Measurements from ENCODE around the gene CATSPERD. TPM values are rescaled to one million over a fixed set of nuclear protein-coding genes. Genes with fewer than 3 reads are reported as not detected.

CATSPERD gene
- total RNA-seq, 1 experiment from 2014 or later, result not detected

DNA sequence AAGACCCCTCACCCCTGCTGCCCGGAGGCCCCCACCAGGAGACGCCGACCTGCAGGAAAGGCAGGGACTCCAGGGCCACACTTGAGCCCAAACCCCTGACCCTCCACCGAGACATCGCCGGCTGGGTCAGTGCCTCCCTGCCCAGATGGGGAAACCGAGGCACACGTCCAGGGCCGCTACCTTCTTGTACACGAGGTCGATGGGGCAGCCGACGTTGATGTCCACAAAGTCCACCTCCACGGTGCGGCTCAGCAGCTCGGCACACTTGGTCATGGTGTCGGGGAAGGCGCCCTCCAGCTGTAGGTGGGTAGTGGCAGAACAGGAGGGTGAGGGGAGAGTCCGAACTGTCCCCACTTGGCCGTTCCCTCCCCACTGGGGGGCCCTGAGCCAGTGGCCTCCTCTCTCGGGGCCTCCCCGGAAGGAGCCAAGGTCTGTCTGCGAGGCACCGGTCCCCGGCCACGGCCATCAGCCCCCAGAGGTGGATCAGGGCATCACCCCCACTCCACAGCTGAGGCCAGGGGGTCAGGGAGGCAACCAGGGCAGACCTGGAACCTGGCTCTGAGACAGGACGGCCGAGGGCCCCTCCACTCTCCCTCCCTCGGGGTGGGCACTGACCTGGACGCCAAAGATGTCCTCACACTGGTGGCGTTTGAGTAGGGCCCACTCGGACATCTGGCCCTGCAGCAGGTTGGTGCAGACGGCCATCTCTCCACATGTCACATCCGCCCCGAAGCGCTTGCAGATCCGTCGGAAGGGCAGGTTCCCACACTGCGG, 67.2 kb downstream of the CATSPERD start:
- Mint-ChIP-seq H3K4me1 (peaks cover 0 to 8% of the 10 kb centered on the region in 2 experiments; a peak in 3 of 4 replicates), H3K9me3 (no peaks in the 10 kb centered on the region; a peak in 2 of 5 replicates), H3K27me3 (ENCODE audit: low read depth) (no peaks in the 10 kb centered on the region), H3K4me3 (no peak overlapping the region), H3K27ac (no peak overlapping the region), H3K36me3 (ENCODE audit: insufficient read depth in 1 of 3, low read depth in 3 of 3) (peaks cover 25 to 45% (median 43%) of the 10 kb centered on the region in 3 experiments)
- H3K79me2 ChIP-seq (ENCODE audit: insufficient read depth, low read length), result no peaks in the 10 kb centered on the region
- H3T11ph ChIP-seq (ENCODE audit: low read length), result no peak overlapping the region
- no peak overlapping the region for H3K4ac ChIP-seq (ENCODE audit: low read depth, low read length)
- no peaks in the 10 kb centered on the region for H3K27me3 ChIP-seq (ENCODE audit: insufficient read depth, low read length)
- no peak overlapping the region for H3K9ac ChIP-seq (ENCODE audit: extremely low read depth, insufficient read length, low read length)
- H2BK15ac ChIP-seq (ENCODE audit: low read depth, low read length), result no peak overlapping the region
- WGBS (ENCODE audit: extremely low coverage, insufficient read length, low lambda C conversion rate), result no CpG with 5 or more reads among the region's 39 CpGs
- H3K4me2 ChIP-seq (ENCODE audit: insufficient read depth, insufficient read length, low read length), result no peak overlapping the region
- DNase-seq, result no peak
- no peak overlapping the region for H3K18ac ChIP-seq (ENCODE audit: insufficient read length, low read depth, low read length)
- H4K91ac ChIP-seq (ENCODE audit: insufficient read length, low read depth, low read length), result no peak overlapping the region
- H3K4me1 ChIP-seq (ENCODE audit: insufficient read depth, low read length), result no peaks in the 10 kb centered on the region
- H3K79me1 ChIP-seq (ENCODE audit: insufficient read depth, low read depth, low read length, poor library complexity, severe bottlenecking), result no peaks in the 10 kb centered on the region
- TF ChIP-seq CTCF (conservative IDR thresholded peaks at IDR 0.05), result no peak
- H2BK120ac ChIP-seq (ENCODE audit: low read depth, low read length, poor library complexity, severe bottlenecking), result no peak overlapping the region
- H3K9me3 ChIP-seq (ENCODE audit: control insufficient read depth, low read depth, low read length), result no peaks in the 10 kb centered on the region
- no peak overlapping the region for H2AK5ac ChIP-seq (ENCODE audit: insufficient read length, low read length)
- no peak overlapping the region for H4K5ac ChIP-seq (ENCODE audit: insufficient read length, low read depth, low read length)
- no peak overlapping the region for H2BK5ac ChIP-seq (ENCODE audit: insufficient read length, low read length)
- H2BK20ac ChIP-seq (ENCODE audit: low read depth, low read length, poor library complexity, severe bottlenecking), result no peak overlapping the region
- no peak overlapping the region for H3K27ac ChIP-seq (ENCODE audit: insufficient read length, low read depth, low read length)
- H3K14ac ChIP-seq (ENCODE audit: insufficient read depth, low read length), result no peak overlapping the region; the same call in 1 of the 2 replicates
- no peak overlapping the region for H2AFZ ChIP-seq (ENCODE audit: low read length)
- no peaks in the 10 kb centered on the region for H4K20me1 ChIP-seq (ENCODE audit: control insufficient read depth, insufficient read depth, insufficient read length)
- H3K23me2 ChIP-seq (ENCODE audit: insufficient read length, low read depth, low read length, poor library complexity, severe bottlenecking), result no peaks in the 10 kb centered on the region
- no peak overlapping the region for H4K8ac ChIP-seq (replicated peaks; ENCODE audit: insufficient read length, low read depth, low read length)
- no peak overlapping the region for H2BK12ac ChIP-seq (ENCODE audit: insufficient read length, low read depth, low read length)
- no peak overlapping the region for H3K23ac ChIP-seq (ENCODE audit: insufficient read length, low read depth, low read length)
- H3K56ac ChIP-seq (ENCODE audit: insufficient read length, low read depth, low read length), result no peak overlapping the region

Measured in H9 (cell line).